ENCODE data around the gene KBTBD6. TPM values are rescaled to one million over a fixed set of nuclear protein-coding genes. Genes with fewer than 3 reads are reported as not detected.

Gene KBTBD6
- total and polyA plus RNA-seq, 2 of the 13 experiments (the other 11 are each of a cell fraction or from before 2014, with no cell fraction given): 4.4 to 12.0 TPM

- TF ChIP-seq RERE (CRISPR knock-in tag; IDR thresholded peaks at IDR 0.05; ENCODE audit: low read depth) (no peak), ZNF773 (CRISPR knock-in tag; IDR thresholded peaks at IDR 0.05; ENCODE audit: borderline replicate concordance) (no peak), AKAP8 (CRISPR knock-in tag; IDR thresholded peaks at IDR 0.05) (0 out of 2 replicates have a peak, but pooled peaks have one; percentile 37), ZNF547 (CRISPR knock-in tag; IDR thresholded peaks at IDR 0.05) (no peak), PTBP1 (IDR thresholded peaks at IDR 0.05; ENCODE audit: low read depth, low read length, poor library complexity, severe bottlenecking) (no peak), ZFP36L2 (CRISPR knock-in tag; IDR thresholded peaks at IDR 0.05) (no peak), ZNF431 (CRISPR knock-in tag; IDR thresholded peaks at IDR 0.05; ENCODE audit: borderline replicate concordance, low read depth) (peak; percentile 28; the same call in 1 of the 2 replicates), SP4 (CRISPR knock-in tag; IDR thresholded peaks at IDR 0.05) (peak; percentile 50; the same call in 1 of the 2 replicates), ATF7 (IDR thresholded peaks at IDR 0.05) (no peak), ATF7 (CRISPR knock-in tag; IDR thresholded peaks at IDR 0.05) (no peak; the same call in 1 of the 2 replicates), NFYB (CRISPR knock-in tag; IDR thresholded peaks at IDR 0.05) (peak; percentile 56)
- TF ChIP-seq, protein P1, sequence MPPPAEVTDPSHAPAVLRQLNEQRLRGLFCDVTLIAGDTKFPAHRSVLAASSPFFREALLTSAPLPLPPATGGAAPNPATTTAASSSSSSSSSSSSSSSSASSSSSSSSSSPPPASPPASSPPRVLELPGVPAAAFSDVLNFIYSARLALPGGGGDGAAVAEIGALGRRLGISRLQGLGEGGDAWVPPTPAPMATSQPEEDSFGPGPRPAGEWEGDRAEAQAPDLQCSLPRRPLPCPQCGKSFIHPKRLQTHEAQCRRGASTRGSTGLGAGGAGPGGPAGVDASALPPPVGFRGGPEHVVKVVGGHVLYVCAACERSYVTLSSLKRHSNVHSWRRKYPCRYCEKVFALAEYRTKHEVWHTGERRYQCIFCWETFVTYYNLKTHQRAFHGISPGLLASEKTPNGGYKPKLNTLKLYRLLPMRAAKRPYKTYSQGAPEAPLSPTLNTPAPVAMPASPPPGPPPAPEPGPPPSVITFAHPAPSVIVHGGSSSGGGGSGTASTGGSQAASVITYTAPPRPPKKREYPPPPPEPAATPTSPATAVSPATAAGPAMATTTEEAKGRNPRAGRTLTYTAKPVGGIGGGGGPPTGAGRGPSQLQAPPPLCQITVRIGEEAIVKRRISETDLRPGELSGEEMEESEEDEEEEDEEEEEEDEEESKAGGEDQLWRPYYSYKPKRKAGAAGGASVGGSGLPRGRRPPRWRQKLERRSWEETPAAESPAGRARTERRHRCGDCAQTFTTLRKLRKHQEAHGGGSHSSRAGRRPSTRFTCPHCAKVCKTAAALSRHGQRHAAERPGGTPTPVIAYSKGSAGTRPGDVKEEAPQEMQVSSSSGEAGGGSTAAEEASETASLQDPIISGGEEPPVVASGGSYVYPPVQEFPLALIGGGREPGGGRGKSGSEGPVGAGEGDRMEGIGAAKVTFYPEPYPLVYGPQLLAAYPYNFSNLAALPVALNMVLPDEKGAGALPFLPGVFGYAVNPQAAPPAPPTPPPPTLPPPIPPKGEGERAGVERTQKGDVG (CRISPR knock-in tag; IDR thresholded peaks at IDR 0.05; ENCODE audit: borderline replicate concordance): peak; percentile 77; the same call in 1 of the 2 replicates
- TF ChIP-seq, protein P2, sequence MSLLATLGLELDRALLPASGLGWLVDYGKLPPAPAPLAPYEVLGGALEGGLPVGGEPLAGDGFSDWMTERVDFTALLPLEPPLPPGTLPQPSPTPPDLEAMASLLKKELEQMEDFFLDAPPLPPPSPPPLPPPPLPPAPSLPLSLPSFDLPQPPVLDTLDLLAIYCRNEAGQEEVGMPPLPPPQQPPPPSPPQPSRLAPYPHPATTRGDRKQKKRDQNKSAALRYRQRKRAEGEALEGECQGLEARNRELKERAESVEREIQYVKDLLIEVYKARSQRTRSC (CRISPR knock-in tag; IDR thresholded peaks at IDR 0.05; ENCODE audit: low read depth): no peak
- TF ChIP-seq, protein P3, sequence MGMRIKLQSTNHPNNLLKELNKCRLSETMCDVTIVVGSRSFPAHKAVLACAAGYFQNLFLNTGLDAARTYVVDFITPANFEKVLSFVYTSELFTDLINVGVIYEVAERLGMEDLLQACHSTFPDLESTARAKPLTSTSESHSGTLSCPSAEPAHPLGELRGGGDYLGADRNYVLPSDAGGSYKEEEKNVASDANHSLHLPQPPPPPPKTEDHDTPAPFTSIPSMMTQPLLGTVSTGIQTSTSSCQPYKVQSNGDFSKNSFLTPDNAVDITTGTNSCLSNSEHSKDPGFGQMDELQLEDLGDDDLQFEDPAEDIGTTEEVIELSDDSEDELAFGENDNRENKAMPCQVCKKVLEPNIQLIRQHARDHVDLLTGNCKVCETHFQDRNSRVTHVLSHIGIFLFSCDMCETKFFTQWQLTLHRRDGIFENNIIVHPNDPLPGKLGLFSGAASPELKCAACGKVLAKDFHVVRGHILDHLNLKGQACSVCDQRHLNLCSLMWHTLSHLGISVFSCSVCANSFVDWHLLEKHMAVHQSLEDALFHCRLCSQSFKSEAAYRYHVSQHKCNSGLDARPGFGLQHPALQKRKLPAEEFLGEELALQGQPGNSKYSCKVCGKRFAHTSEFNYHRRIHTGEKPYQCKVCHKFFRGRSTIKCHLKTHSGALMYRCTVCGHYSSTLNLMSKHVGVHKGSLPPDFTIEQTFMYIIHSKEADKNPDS (CRISPR knock-in tag; IDR thresholded peaks at IDR 0.05): no peak
- TF ChIP-seq, protein P4, sequence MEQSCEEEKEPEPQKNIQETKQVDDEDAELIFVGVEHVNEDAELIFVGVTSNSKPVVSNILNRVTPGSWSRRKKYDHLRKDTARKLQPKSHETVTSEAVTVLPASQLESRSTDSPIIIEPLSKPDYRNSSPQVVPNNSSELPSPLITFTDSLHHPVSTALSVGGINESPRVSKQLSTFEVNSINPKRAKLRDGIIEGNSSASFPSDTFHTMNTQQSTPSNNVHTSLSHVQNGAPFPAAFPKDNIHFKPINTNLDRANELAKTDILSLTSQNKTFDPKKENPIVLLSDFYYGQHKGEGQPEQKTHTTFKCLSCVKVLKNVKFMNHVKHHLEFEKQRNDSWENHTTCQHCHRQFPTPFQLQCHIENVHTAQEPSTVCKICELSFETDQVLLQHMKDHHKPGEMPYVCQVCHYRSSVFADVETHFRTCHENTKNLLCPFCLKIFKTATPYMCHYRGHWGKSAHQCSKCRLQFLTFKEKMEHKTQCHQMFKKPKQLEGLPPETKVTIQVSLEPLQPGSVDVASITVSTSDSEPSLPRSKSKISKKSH (CRISPR knock-in tag; IDR thresholded peaks at IDR 0.05; ENCODE audit: borderline replicate concordance): no peak; the same call in 1 of the 2 replicates
These were observed at the start of gene KBTBD6 (continued) for GRCh38 chr13:41132512-41133152.

Measured in HepG2 (cell line).